GM12878 (cell line): ENCODE data around the gene DGKE. TPM values are rescaled to one million over a fixed set of nuclear protein-coding genes. Genes with fewer than 3 reads are reported as not detected.
A peak's percentile ranks its signal among the peaks of the same experiment; 100 is the strongest.

Experiments used
- ATAC-seq: fragments of 200-7000 bp; cut with Tn5 transposase; 3 replicates; pipeline ENCODE4 v1.9.1; 2020; ENCODE audit warnings: mild to moderate bottlenecking, moderate library complexity
- BruUV-seq: library from RNA; stranded (reverse); fragments of 400-500 nt; replicated peaks from 2 replicates; lab custom pipeline; 2021; lab: Mats Ljungman, UMichigan
- CTCF ChIA-PET: fragments of 300-600 bp; sonication (Branson Sonifier 250); formaldehyde crosslinking; extraction: SDS; loops from one replicate; lab custom pipeline; 2021; ENCODE audit warnings: inconsistent platforms; lab: Yijun Ruan, JAX
- POLR2A ChIA-PET: fragments of 350-600 bp; formaldehyde crosslinking; extraction: SDS; loops from one replicate; lab custom pipeline; 2021; ENCODE audit warnings: inconsistent platforms; lab: Charles Lee
- RAD21 ChIA-PET: fragments of 300-600 bp; sonication (Branson Sonifier 250); formaldehyde crosslinking; loops from one replicate; lab custom pipeline; 2023; ENCODE audit warnings: antibody characterized with exemption; ENCODE audit not compliant: unreplicated experiment; lab: Charles Lee
- SMC1A ChIA-PET: fragments of 300-600 bp; sonication (Branson Sonifier 250); formaldehyde crosslinking; loops from one replicate; lab custom pipeline; 2023; ENCODE audit not compliant: unreplicated experiment, uncharacterized antibody; lab: Charles Lee
- DNase-seq: peaks from one replicate; pipeline ENCODE4 v3.0.0-alpha.2; 2011; ENCODE audit warnings: low read depth, low spot score
- FAIRE-seq: peaks from 3 replicates; lab custom pipeline; 2011; peaks lifted over from hg19 to GRCh38; lab: Jason Lieb, UNC
- H2AFZ ChIP-seq: 2 replicates; pipeline ENCODE4 v1.6.0; 2011; ENCODE audit warnings: low read depth, low read length, control low read depth; ENCODE audit not compliant: control insufficient read depth
- H3K27ac ChIP-seq: 2 replicates; pipeline ENCODE4 v1.5.1; 2011; ENCODE audit warnings: control low read depth; ENCODE audit not compliant: control insufficient read depth, insufficient read depth
- H3K27me3 ChIP-seq, 2 experiments: replicated peaks in 1 of 2; 2 replicates each; pipeline versions ENCODE4 v1.6.0 to v1.6.1; 2011; ENCODE audit warnings: low read length in 1 of 2; ENCODE audit not compliant: control insufficient read depth in 2 of 2, insufficient read depth in 2 of 2
- H3K36me3 ChIP-seq, 2 experiments: 2 replicates each; pipeline ENCODE4 v1.5.1; 2011; ENCODE audit warnings: low read length in 1 of 2; ENCODE audit not compliant: control insufficient read depth in 2 of 2, insufficient read depth in 2 of 2
- H3K4me1 ChIP-seq: 2 replicates; pipeline ENCODE4 v1.6.1; 2011; ENCODE audit warnings: mild to moderate bottlenecking, low read length, moderate library complexity, mixed read lengths; ENCODE audit not compliant: control insufficient read depth, insufficient read depth
- H3K4me2 ChIP-seq: 2 replicates; pipeline ENCODE4 v1.6.0; 2011; ENCODE audit warnings: control low read depth; ENCODE audit not compliant: control insufficient read depth, insufficient read depth
- H3K4me3 ChIP-seq: fragments of 200-600 bp; sonication (generic); 2 replicates; pipeline ENCODE4 v1.5.1; 2016
- H3K79me2 ChIP-seq: 2 replicates; pipeline ENCODE4 v1.6.0; 2011; ENCODE audit warnings: low read length; ENCODE audit not compliant: control insufficient read depth, insufficient read depth
- H3K9ac ChIP-seq: 2 replicates; pipeline ENCODE4 v1.8.0; 2011; ENCODE audit warnings: low read length, control low read depth, mixed read lengths; ENCODE audit not compliant: control insufficient read depth, insufficient read depth
- H3K9me3 ChIP-seq: replicated peaks from 3 replicates; pipeline ENCODE4 v1.5.1; 2011; ENCODE audit warnings: mild to moderate bottlenecking, low read length; ENCODE audit not compliant: control insufficient read depth, insufficient read depth
- H4K20me1 ChIP-seq: 2 replicates; pipeline ENCODE4 v1.6.0; 2011; ENCODE audit not compliant: control insufficient read depth, insufficient read depth
- CBFB ChIP-seq: IDR thresholded peaks from 2 replicates; pipeline ENCODE4 v1.6.1; 2016; ENCODE audit warnings: antibody characterized with exemption, low read depth
- CTCF ChIP-seq, 3 experiments: IDR thresholded peaks in 2 of 3; conservative IDR thresholded peaks in 1 of 3; 2 replicates each; pipeline ENCODE4 v1.5.1; 2011; ENCODE audit warnings: low read depth in 3 of 3, low read length in 3 of 3, mild to moderate bottlenecking in 3 of 3, control low read depth in 2 of 3, moderate library complexity in 2 of 3, inconsistent platforms in 1 of 3, mixed read lengths in 1 of 3; ENCODE audit not compliant: control insufficient read depth in 2 of 3, insufficient read depth in 1 of 3; ENCODE audit errors: extremely low read depth in 1 of 3
- KDM1A ChIP-seq: fragments of 200-600 bp; sonication (generic); IDR thresholded peaks from 2 replicates; pipeline ENCODE4 v1.6.1; 2016; ENCODE audit warnings: borderline replicate concordance
- RFX5 ChIP-seq: IDR thresholded peaks from 2 replicates; pipeline ENCODE4 v1.6.1; 2011; ENCODE audit warnings: low read depth, low read length, improper control_type of control experiment
- SRF ChIP-seq, 2 experiments: IDR thresholded peaks; 2 replicates each; pipeline ENCODE4 v1.6.1; 2011; ENCODE audit warnings: low read depth in 2 of 2, low read length in 2 of 2, mild to moderate bottlenecking in 1 of 2, moderate library complexity in 1 of 2
- SUPT20H ChIP-seq: IDR thresholded peaks from 2 replicates; pipeline ENCODE4 v1.6.1; 2011; ENCODE audit warnings: low read depth, mild to moderate bottlenecking, low read length, moderate library complexity, borderline replicate concordance; ENCODE audit not compliant: control insufficient read depth
- TARDBP ChIP-seq: IDR thresholded peaks from 2 replicates; pipeline ENCODE4 v1.6.1; 2016; ENCODE audit warnings: borderline replicate concordance
- ZBTB33 ChIP-seq: fragments of 450-650 bp; IDR thresholded peaks from 2 replicates; pipeline ENCODE4 v1.6.1; 2017; ENCODE audit warnings: mild to moderate bottlenecking
- ZNF217 ChIP-seq: fragments of 450-650 bp; IDR thresholded peaks from 2 replicates; pipeline ENCODE4 v1.6.1; 2017; ENCODE audit warnings: antibody characterized with exemption, mild to moderate bottlenecking
- ZZZ3 ChIP-seq: IDR thresholded peaks from 2 replicates; pipeline ENCODE4 v1.6.1; 2011; ENCODE audit warnings: low read depth; ENCODE audit not compliant: control insufficient read depth, insufficient read length
- WGBS: methylation state at CpG from one replicate; pipeline ENCODE4 v1.1.6; 2016; ENCODE audit warnings: low lambda C conversion rate; ENCODE audit not compliant: insufficient replicate concordance, insufficient coverage; ENCODE audit errors: missing lambda C conversion rate; 5-methylcytosine and 5-hydroxymethylcytosine counted together
- in situ Hi-C: fragments of 300-500 bp; cut with MboI; formaldehyde crosslinking; loops from 9 replicates; pipeline ENCODE4 v1.14.3; 2018; ENCODE audit warnings: mixed read lengths
- intact Hi-C: fragments of 100-400 bp; cut with micrococcal nuclease; formaldehyde crosslinking; loops from one replicate; pipeline ENCODE4 v1.14.2; 2022; ENCODE audit not compliant: unreplicated experiment
- polyA plus RNA-seq, 11 experiments: library from polyadenylated mRNA; depleted of rRNA in 4 of 11; unstranded in 6 of 11; stranded (reverse) in 5 of 11; fragments of >200 nt; fragmentation: Nextera tagmentation in 4 of 11; fragmentation: Illumina TruSeq in 1 of 11; extraction: Ambion mirVana in 4 of 11; extraction: Trizol in 1 of 11; gene quantifications; 1 replicate in 1 of 11; 2 replicates in 10 of 11; pipeline versions ENCODE4 v1.2.1 to v1.2.3, GENCODE V29; 2011 to 2016; ENCODE audit warnings: inconsistent platforms in 2 of 11, missing spikeins in 2 of 11, low read depth in 1 of 11
- total RNA-seq, 4 experiments: library from RNA; depleted of rRNA in 3 of 4; stranded (reverse); fragments of >200 nt in 3 of 4; fragmentation: Illumina TruSeq in 1 of 4; extraction: Trizol in 1 of 4; gene quantifications; 2 replicates each; pipeline versions ENCODE4 v1.2.1 to v1.2.3, GENCODE V29; 2013 to 2021

Gene DGKE
- total and polyA plus RNA-seq, 10 of the 15 experiments (the other 5 are each of a cell fraction or from before 2014, with no cell fraction given) = 2.8 to 18.0 (median 11.6) TPM

- H3K4me1 ChIP-seq = peaks cover 11% of the 10 kb centered on the region
- intact Hi-C loops (loop anchor here (10.0 kb wide), 1 partner anchor 246 kb away; the partner anchor contains the start of gene AKAP1), in situ Hi-C loops (no loop called here)
- no peak for FAIRE-seq
- H3K27ac ChIP-seq = no peak overlapping the region
- ATAC-seq = no peak
- peak overlapping the region; percentile 48; the same call in 1 of the 2 replicates for H3K4me2 ChIP-seq
- ChIA-PET POLR2A (interaction anchor here (1.1 kb wide), 1 partner anchor 72 kb away, joined by 3 read pairs; no protein-coding TSS in a partner anchor), SMC1A (interaction anchor here (0.7 to 1.1 kb wide), 2 partner anchors 73 to 1466 kb away, joined by 3 to 4 read pairs; no protein-coding TSS in a partner anchor), CTCF (interaction anchor here (1.1 to 1.7 kb wide), 2 partner anchors 70 to 101 kb away, joined by 3 to 4 read pairs; no protein-coding TSS in a partner anchor), RAD21 (interaction anchor here (0.8 to 2.7 kb wide), 2 partner anchors 9 to 31 kb away, joined by 3 to 10 read pairs; no protein-coding TSS in a partner anchor)
- TF ChIP-seq SRF (IDR thresholded peaks at IDR 0.05; ENCODE audit: low read depth in 2 of 2, low read length in 2 of 2) (no peak), SUPT20H (no peak), ZNF217 (no peak), CBFB (no peak), ZBTB33 (no peak), TARDBP (no peak), ZZZ3 (no peak), CTCF (IDR thresholded peaks at IDR 0.05 in 2 of 3, conservative IDR thresholded peaks at IDR 0.05 in 1 of 3; ENCODE audit: control insufficient read depth in 2 of 3, extremely low read depth in 1 of 3, insufficient read depth in 1 of 3, low read depth in 3 of 3, low read length in 3 of 3) (no peak), RFX5 (no peak), KDM1A (no peak)
- 95% methylated on average over 3 of the region's 3 CpGs for whole genome bisulfite sequencing
- peaks cover 0 to 3% of the 10 kb centered on the region in 2 experiments; a peak in 2 of 4 replicates for H3K36me3 ChIP-seq
- no peak overlapping the region; the same call in 1 of the 2 replicates for H3K9ac ChIP-seq
- no peaks in the 10 kb centered on the region for H4K20me1 ChIP-seq
- no peaks in the 10 kb centered on the region for H3K27me3 ChIP-seq
- H3K79me2 ChIP-seq = peaks cover 54% of the 10 kb centered on the region
- H3K9me3 ChIP-seq = no peaks in the 10 kb centered on the region
- 0 out of 2 replicates have a peak overlapping the region, but pooled peaks have one; percentile 5 for H3K4me3 ChIP-seq
- no TSS peak for BruUV-seq
- no peak for DNase-seq
- no peak overlapping the region for H2AFZ ChIP-seq
Measured at GRCh38 chr17:56838687-56839086, 4.7 kb downstream of the DGKE start.
